Thyroid gland (tissue), 4 donors: Measurements from ENCODE around the gene GDPD5.

ENCODE experiments used
- CTCF ChIP-seq, 6 experiments: fragments of 200-600 bp in 3 of 6; fragments of 450-650 bp in 3 of 6; sonication (generic) in 3 of 6; IDR thresholded peaks; one replicate each; pipeline ENCODE4 v1.5.1; 2016 to 2019; ENCODE audit warnings: antibody characterized with exemption in 6 of 6, mild to moderate bottlenecking in 2 of 6, inconsistent platforms in 1 of 6, moderate library complexity in 1 of 6
- POLR2A ChIP-seq, 2 donors: fragments of 450-650 bp; IDR thresholded peaks; one replicate each; pipeline ENCODE4 v1.6.1; 2017; ENCODE audit warnings: antibody characterized with exemption in 2 of 2, mild to moderate bottlenecking in 2 of 2, moderate library complexity in 1 of 2

DNA sequence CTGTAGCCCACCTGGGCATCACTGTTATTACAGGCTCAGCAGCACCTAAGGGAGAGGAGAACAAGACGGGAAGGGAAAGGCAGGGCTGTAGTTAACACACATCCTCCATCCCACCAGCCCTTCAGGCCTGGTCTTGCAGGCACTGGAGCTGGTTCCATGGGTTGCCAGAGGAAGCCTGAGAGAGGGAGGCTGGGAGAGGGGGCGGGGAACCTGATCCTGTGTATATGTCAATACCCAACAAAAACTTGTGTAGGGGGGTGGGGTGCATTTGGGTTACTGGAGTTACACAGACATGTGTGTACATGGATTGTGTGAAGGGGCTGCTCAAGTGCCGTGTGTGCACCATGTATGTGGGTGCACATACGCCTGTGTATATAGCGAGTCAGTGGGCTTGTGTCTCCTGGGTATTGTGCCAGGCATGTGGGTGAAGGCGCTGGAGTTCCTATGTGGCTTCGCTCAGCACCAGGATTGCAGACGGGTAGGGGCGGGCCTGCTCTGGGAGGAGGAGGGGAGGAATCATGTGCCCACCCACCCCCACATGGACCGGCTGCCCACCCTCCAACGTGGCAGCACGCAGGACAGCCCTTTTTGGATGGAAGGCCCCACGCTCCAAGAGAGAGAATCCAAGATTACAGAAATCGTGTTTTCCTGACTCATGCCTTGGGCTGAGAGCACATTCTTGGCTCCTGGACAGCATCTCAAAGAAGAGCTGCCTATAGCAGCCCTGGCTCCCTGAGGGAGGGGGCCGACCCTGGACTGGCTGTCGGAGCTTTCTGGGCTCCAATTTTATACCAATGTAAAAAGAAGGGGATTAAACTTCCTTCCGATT, 32.1 kb upstream of the GDPD5 start:
- no peak for TF ChIP-seq CTCF (IDR thresholded peaks at IDR 0.05)
- peak in 1 of 2 donors; percentile 8 for TF ChIP-seq POLR2A (IDR thresholded peaks at IDR 0.05)
